Fibroblast of lung (primary cell): ENCODE data around the gene SURF1. TPM values are rescaled to one million over a fixed set of nuclear protein-coding genes. Genes with fewer than 3 reads are reported as not detected.
A peak's percentile ranks its signal among the peaks of the same experiment; 100 is the strongest.

Experiments
- DNase-seq, 2 donors: peaks; one replicate each; pipeline versions ENCODE4 v3.0.0 to v3.0.0-alpha.2; 2010; ENCODE audit warnings: low read depth in 2 of 2
- H2AFZ ChIP-seq: 2 replicates; pipeline ENCODE4 v1.5.1; 2012; ENCODE audit warnings: low read length, control low read depth, inconsistent platforms
- H3K27ac ChIP-seq: 2 replicates; pipeline ENCODE4 v1.5.1; 2011; ENCODE audit warnings: low read length, control low read depth; ENCODE audit not compliant: insufficient read depth
- H3K27me3 ChIP-seq: 2 replicates; pipeline ENCODE4 v1.5.1; 2011; ENCODE audit warnings: mild to moderate bottlenecking, low read length; ENCODE audit not compliant: control insufficient read depth, insufficient read depth
- H3K36me3 ChIP-seq: 2 replicates; pipeline ENCODE4 v1.5.1; 2011; ENCODE audit warnings: low read length; ENCODE audit not compliant: control insufficient read depth, insufficient read depth
- H3K4me1 ChIP-seq: 2 replicates; pipeline ENCODE4 v1.5.1; 2011; ENCODE audit warnings: low read length; ENCODE audit not compliant: control insufficient read depth, insufficient read depth; ENCODE audit errors: extremely low read depth
- H3K4me2 ChIP-seq: 2 replicates; pipeline ENCODE4 v1.5.1; 2011; ENCODE audit warnings: low read length, control low read depth; ENCODE audit not compliant: insufficient read depth; ENCODE audit errors: extremely low read depth
- H3K4me3 ChIP-seq, 4 experiments: fragments of 200-600 bp in 1 of 4; sonication (generic) in 1 of 4; replicated peaks in 1 of 4; 2 replicates each; pipeline ENCODE4 v1.5.1; 2011 to 2016; ENCODE audit warnings: low read length in 4 of 4, low read depth in 3 of 4, mild to moderate bottlenecking in 3 of 4, control low read depth in 2 of 4, inconsistent platforms in 1 of 4, mixed read lengths in 1 of 4; ENCODE audit not compliant: insufficient read depth in 1 of 4; ENCODE audit errors: control extremely low read depth in 1 of 4
- H3K79me2 ChIP-seq: 2 replicates; pipeline ENCODE4 v1.5.1; 2012; ENCODE audit warnings: mild to moderate bottlenecking, low read length, inconsistent platforms; ENCODE audit not compliant: control insufficient read depth, insufficient read depth
- H3K9ac ChIP-seq: 2 replicates; pipeline ENCODE4 v1.5.1; 2011; ENCODE audit warnings: mild to moderate bottlenecking, low read length, control low read depth; ENCODE audit not compliant: insufficient read depth
- H3K9me3 ChIP-seq: 2 replicates; pipeline ENCODE4 v1.5.1; 2012; ENCODE audit warnings: low read depth, low read length; ENCODE audit not compliant: control insufficient read depth, insufficient read depth
- H4K20me1 ChIP-seq: 2 replicates; pipeline ENCODE4 v1.5.1; 2011; ENCODE audit warnings: low read length; ENCODE audit not compliant: control insufficient read depth, insufficient read depth; ENCODE audit errors: extremely low read depth
- CTCF ChIP-seq, 2 donors: IDR thresholded peaks in 1 of 2; conservative IDR thresholded peaks in 1 of 2; 1 replicate in 1 of 2; 2 replicates in 1 of 2; pipeline ENCODE4 v1.5.1; 2011 to 2012; ENCODE audit warnings: low read length in 2 of 2, control low read depth in 1 of 2, inconsistent platforms in 1 of 2, low read depth in 1 of 2, mild to moderate bottlenecking in 1 of 2
- EZH2 ChIP-seq: IDR thresholded peaks from 2 replicates; pipeline ENCODE4 v1.5.1; 2012; ENCODE audit warnings: low read length, control low read depth, mild to moderate bottlenecking; ENCODE audit errors: missing control alignments
- polyA plus RNA-seq, 2 donors: library from polyadenylated mRNA; depleted of rRNA in 1 of 2; stranded (reverse) in 1 of 2; unstranded in 1 of 2; fragments of >200 nt; gene quantifications; 2 replicates each; pipeline ENCODE4 v1.2.1, GENCODE V29; 2011 to 2012; ENCODE audit warnings: missing spikeins in 1 of 2
- total RNA-seq: library from RNA; depleted of rRNA; stranded (reverse); fragments of >200 nt; gene quantifications from 2 replicates; pipeline ENCODE4 v1.2.1, GENCODE V29; 2014

Gene SURF1
- total and polyA plus RNA-seq, 2 donors (not counting 1 experiment from before 2014, with no cell fraction given) = 27.9 to 31.7 TPM

- Histone ChIP-seq H3K9me3 (no peaks in the 10 kb centered on the region), H3K27ac (no peak overlapping the region), H3K4me2 (no peak overlapping the region), H3K4me1 (peaks cover 6% of the 10 kb centered on the region), H2AFZ (no peak overlapping the region), H3K79me2 (peaks cover 46% of the 10 kb centered on the region), H3K36me3 (peaks cover 53% of the 10 kb centered on the region), H3K4me3 (no peak overlapping the region), H3K9ac (no peak overlapping the region), H4K20me1 (peaks cover 2% of the 10 kb centered on the region), H3K27me3 (no peaks in the 10 kb centered on the region)
- TF ChIP-seq CTCF (conservative IDR thresholded peaks at IDR 0.05 in 1 of 2, IDR thresholded peaks at IDR 0.05 in 1 of 2; ENCODE audit: low read depth in 1 of 2, low read length in 2 of 2) (no peak), EZH2 (no peak)
- DNase-seq = peak in 1 of 2 donors; percentile 61
Measured at GRCh38 chr9:133362359-133363044, 6.2 kb upstream of the SURF1 start.

- Histone ChIP-seq H3K4me1 (peaks cover 6% of the 10 kb centered on the region), H3K36me3 (peaks cover 45% of the 10 kb centered on the region), H3K27ac (no peak overlapping the region), H3K4me2 (no peak overlapping the region), H3K4me3 (no peak overlapping the region), H4K20me1 (no peaks in the 10 kb centered on the region), H3K9me3 (no peaks in the 10 kb centered on the region), H3K9ac (no peak overlapping the region), H3K27me3 (no peaks in the 10 kb centered on the region), H3K79me2 (peaks cover 37% of the 10 kb centered on the region), H2AFZ (no peak overlapping the region)
- TF ChIP-seq CTCF (conservative IDR thresholded peaks at IDR 0.05 in 1 of 2, IDR thresholded peaks at IDR 0.05 in 1 of 2; ENCODE audit: low read depth in 1 of 2, low read length in 2 of 2) (no peak), EZH2 (no peak)
- no peak for DNase-seq
Measured at GRCh38 chr9:133361507-133362092, 5.3 kb upstream of the SURF1 start.

- Histone ChIP-seq H3K4me3 (no peak overlapping the region), H3K27me3 (no peaks in the 10 kb centered on the region), H3K9me3 (no peaks in the 10 kb centered on the region), H3K4me1 (peaks cover 6% of the 10 kb centered on the region), H3K27ac (no peak overlapping the region), H3K9ac (no peak overlapping the region), H3K79me2 (peaks cover 31% of the 10 kb centered on the region), H4K20me1 (no peaks in the 10 kb centered on the region), H3K4me2 (no peak overlapping the region), H3K36me3 (peaks cover 37% of the 10 kb centered on the region), H2AFZ (no peak overlapping the region)
- no peak for DNase-seq
- TF ChIP-seq EZH2 = no peak
- no peak for TF ChIP-seq CTCF (conservative IDR thresholded peaks at IDR 0.05 in 1 of 2, IDR thresholded peaks at IDR 0.05 in 1 of 2; ENCODE audit: low read depth in 1 of 2, low read length in 2 of 2)
Measured at GRCh38 chr9:133360400-133361393, 4.4 kb upstream of the SURF1 start.
